Stimulated activated CD4-positive, alpha-beta T cell treated with anti-CD3 and anti-CD28 coated beads, Interleukin-1b, Interleukin-23, amount 100 ng/mL, for 4 hours (primary cell): ENCODE measurements around the gene RRH.
"Not testable (repeated sequence)": the region's sequence is repeated elsewhere in the genome, so short reads cannot be mapped to it uniquely, and the experiment has no call there.

Source experiments
- DNase-seq, 2 donors: peaks; one replicate each; pipeline ENCODE4 v3.0.0-alpha.2; 2020; ENCODE audit warnings: low read depth in 2 of 2

The RRH gene

GRCh38 chr4:109846395-109847098 is 18.8 kb downstream of the RRH start:
- no peak for DNase-seq

GRCh38 chr4:109847896-109848442 is 20.2 kb downstream of the RRH start, which contains the start of gene LRIT3:
LRIT3 (plus strand) TSS chr4:109848107; CDS start chr4:109848202, 95 bp downstream.
- no peak for DNase-seq

- no peak for DNase-seq
These were observed 20.7 kb downstream of the RRH start for GRCh38 chr4:109848501-109848900.

GRCh38 chr4:109850601-109851000 is 22.8 kb downstream of the RRH start:
- no peak for DNase-seq

- not testable (repeated sequence) for DNase-seq
These were observed 31.9 kb downstream of the RRH start for GRCh38 chr4:109859426-109860300.

GRCh38 chr4:109861271-109861670 is 33.5 kb downstream of the RRH start:
- DNase-seq = no peak

GRCh38 chr4:109861916-109862511 is 34.2 kb downstream of the RRH start:
- DNase-seq = no peak

- DNase-seq = no peak
These were observed 36.4 kb downstream of the RRH start for GRCh38 chr4:109864134-109864533.

- DNase-seq = no peak
These were observed 42.3 kb downstream of the RRH start for GRCh38 chr4:109870061-109870460.

GRCh38 chr4:109872065-109872464 is 44.3 kb downstream of the RRH start:
- DNase-seq = no peak

- no peak for DNase-seq
These were observed 45.3 kb downstream of the RRH start for GRCh38 chr4:109872950-109873656.

- DNase-seq = no peak
These were observed 46.2 kb downstream of the RRH start for GRCh38 chr4:109873791-109874514.

- no peak for DNase-seq
These were observed 47.3 kb downstream of the RRH start for GRCh38 chr4:109875106-109875505.

- DNase-seq = not testable (repeated sequence)
These were observed 47.8 kb downstream of the RRH start for GRCh38 chr4:109875553-109875952.

GRCh38 chr4:109876634-109877265 is 49.0 kb downstream of the RRH start:
- no peak for DNase-seq

- DNase-seq = no peak
These were observed 49.6 kb downstream of the RRH start for GRCh38 chr4:109877400-109877799.

- no peak for DNase-seq
These were observed 50.6 kb downstream of the RRH start for GRCh38 chr4:109878355-109878754.

- DNase-seq = no peak
These were observed 51.3 kb downstream of the RRH start for GRCh38 chr4:109879081-109879480.

- DNase-seq = no peak
These were observed 52.0 kb downstream of the RRH start for GRCh38 chr4:109879636-109880314.

- DNase-seq = no peak
These were observed 58.5 kb downstream of the RRH start for GRCh38 chr4:109886303-109886702.
